ENCODE results near the gene MTX1.
"Not testable (repeated sequence)": the region's sequence is repeated elsewhere in the genome, so short reads cannot be mapped to it uniquely, and the experiment has no call there.

MTX1 gene

GRCh38 chr1:155188268-155188667 is 20.2 kb upstream of the MTX1 start:
- DNase-seq (ENCODE audit: low read depth) = no peak

GRCh38 chr1:155189926-155190325 is 18.6 kb upstream of the MTX1 start:
- DNase-seq (ENCODE audit: low read depth) = not testable (repeated sequence)

GRCh38 chr1:155191904-155192303 is 16.6 kb upstream of the MTX1 start:
- DNase-seq (ENCODE audit: low read depth) = no peak

GRCh38 chr1:155192346-155193274 is 15.9 kb upstream of the MTX1 start:
- DNase-seq (ENCODE audit: low read depth) = no peak

GRCh38 chr1:155193275-155193990 is 15.1 kb upstream of the MTX1 start:
- no peak for DNase-seq (ENCODE audit: low read depth)

GRCh38 chr1:155193991-155194240 is 14.6 kb upstream of the MTX1 start:
- not testable (repeated sequence) for DNase-seq (ENCODE audit: low read depth)

GRCh38 chr1:155195201-155196102 is 13.0 kb upstream of the MTX1 start:
- DNase-seq (ENCODE audit: low read depth) = no peak

GRCh38 chr1:155196103-155196892 is 12.2 kb upstream of the MTX1 start:
- no peak for DNase-seq (ENCODE audit: low read depth)

- no peak for DNase-seq (ENCODE audit: low read depth)
Measured at GRCh38 chr1:155196893-155197638, 11.4 kb upstream of the MTX1 start.

- DNase-seq (ENCODE audit: low read depth) = no peak
Measured at GRCh38 chr1:155197901-155198546, 10.5 kb upstream of the MTX1 start.

GRCh38 chr1:155198547-155198906 is 10.0 kb upstream of the MTX1 start:
- DNase-seq (ENCODE audit: low read depth) = no peak

GRCh38 chr1:155199792-155200191 is 8.7 kb upstream of the MTX1 start:
- DNase-seq (ENCODE audit: low read depth) = no peak

- DNase-seq (ENCODE audit: low read depth) = no peak
Measured at GRCh38 chr1:155200920-155201319, 7.6 kb upstream of the MTX1 start.

- DNase-seq (ENCODE audit: low read depth) = no peak
Measured at GRCh38 chr1:155202198-155202597, 6.3 kb upstream of the MTX1 start.

- DNase-seq (ENCODE audit: low read depth) = no peak
Measured at GRCh38 chr1:155202731-155203515, 5.6 kb upstream of the MTX1 start.

GRCh38 chr1:155205035-155205434 is 3.5 kb upstream of the MTX1 start:
- DNase-seq (ENCODE audit: low read depth) = no peak

- DNase-seq (ENCODE audit: low read depth) = no peak
Measured at GRCh38 chr1:155205969-155206593, 2.4 kb upstream of the MTX1 start.

- peak; percentile 85 for DNase-seq (ENCODE audit: low read depth)
Measured at GRCh38 chr1:155206891-155207805, 1.3 kb upstream of the MTX1 start.

Measured in stimulated activated CD8-positive, alpha-beta memory T cell treated with anti-CD3 and anti-CD28 coated beads, Interleukin-12 subunit alpha, Interleukin-12 subunit beta, amount 100 ng/mL, for 1 hour (primary cell).